ENCODE data around the gene PPY.

DNA sequence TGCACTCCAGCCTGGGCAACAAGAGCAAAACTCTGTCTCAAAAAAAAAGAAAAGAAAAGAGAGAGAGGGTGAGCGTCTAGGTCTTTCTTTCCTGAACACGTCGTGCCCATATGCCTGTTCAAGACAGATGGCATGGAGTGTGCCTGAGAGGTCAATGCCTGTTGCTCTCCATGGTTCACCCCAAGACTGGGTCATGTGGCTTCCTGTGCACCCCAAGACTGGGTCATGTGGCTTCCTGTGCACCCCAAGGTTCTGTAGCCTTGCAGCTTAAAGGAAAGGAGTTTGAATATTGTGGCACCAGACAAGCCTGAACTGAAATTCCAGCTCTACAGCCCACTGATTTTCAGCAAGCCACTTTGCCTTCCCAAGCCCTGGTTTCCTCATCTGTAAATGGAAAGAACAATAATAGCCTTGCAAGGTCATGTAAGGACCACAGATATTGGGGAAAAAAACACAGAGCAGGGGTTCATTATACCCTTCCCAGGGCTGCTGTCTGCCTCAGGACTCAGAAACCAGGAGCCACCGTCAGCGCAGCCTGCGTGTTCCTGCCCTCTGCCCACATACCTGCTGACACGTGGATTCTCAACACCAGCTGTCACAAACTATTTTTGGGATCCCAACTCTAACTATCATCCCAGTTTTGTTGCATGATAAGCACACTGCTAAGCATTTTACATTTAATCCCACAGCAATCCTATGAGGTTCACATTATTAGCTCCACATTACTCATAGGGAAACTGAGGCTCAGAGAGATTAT is 44.1 kb upstream of the PPY start:
- TF ChIP-seq, protein P1, sequence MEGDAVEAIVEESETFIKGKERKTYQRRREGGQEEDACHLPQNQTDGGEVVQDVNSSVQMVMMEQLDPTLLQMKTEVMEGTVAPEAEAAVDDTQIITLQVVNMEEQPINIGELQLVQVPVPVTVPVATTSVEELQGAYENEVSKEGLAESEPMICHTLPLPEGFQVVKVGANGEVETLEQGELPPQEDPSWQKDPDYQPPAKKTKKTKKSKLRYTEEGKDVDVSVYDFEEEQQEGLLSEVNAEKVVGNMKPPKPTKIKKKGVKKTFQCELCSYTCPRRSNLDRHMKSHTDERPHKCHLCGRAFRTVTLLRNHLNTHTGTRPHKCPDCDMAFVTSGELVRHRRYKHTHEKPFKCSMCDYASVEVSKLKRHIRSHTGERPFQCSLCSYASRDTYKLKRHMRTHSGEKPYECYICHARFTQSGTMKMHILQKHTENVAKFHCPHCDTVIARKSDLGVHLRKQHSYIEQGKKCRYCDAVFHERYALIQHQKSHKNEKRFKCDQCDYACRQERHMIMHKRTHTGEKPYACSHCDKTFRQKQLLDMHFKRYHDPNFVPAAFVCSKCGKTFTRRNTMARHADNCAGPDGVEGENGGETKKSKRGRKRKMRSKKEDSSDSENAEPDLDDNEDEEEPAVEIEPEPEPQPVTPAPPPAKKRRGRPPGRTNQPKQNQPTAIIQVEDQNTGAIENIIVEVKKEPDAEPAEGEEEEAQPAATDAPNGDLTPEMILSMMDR (IDR thresholded peaks at IDR 0.05): no peak
- TF ChIP-seq POLR2A (IDR thresholded peaks at IDR 0.05): no peak
